Measurements from ENCODE around the gene CLUH. TPM values are rescaled to one million over a fixed set of nuclear protein-coding genes. Genes with fewer than 3 reads are reported as not detected.

The CLUH gene, protein sequence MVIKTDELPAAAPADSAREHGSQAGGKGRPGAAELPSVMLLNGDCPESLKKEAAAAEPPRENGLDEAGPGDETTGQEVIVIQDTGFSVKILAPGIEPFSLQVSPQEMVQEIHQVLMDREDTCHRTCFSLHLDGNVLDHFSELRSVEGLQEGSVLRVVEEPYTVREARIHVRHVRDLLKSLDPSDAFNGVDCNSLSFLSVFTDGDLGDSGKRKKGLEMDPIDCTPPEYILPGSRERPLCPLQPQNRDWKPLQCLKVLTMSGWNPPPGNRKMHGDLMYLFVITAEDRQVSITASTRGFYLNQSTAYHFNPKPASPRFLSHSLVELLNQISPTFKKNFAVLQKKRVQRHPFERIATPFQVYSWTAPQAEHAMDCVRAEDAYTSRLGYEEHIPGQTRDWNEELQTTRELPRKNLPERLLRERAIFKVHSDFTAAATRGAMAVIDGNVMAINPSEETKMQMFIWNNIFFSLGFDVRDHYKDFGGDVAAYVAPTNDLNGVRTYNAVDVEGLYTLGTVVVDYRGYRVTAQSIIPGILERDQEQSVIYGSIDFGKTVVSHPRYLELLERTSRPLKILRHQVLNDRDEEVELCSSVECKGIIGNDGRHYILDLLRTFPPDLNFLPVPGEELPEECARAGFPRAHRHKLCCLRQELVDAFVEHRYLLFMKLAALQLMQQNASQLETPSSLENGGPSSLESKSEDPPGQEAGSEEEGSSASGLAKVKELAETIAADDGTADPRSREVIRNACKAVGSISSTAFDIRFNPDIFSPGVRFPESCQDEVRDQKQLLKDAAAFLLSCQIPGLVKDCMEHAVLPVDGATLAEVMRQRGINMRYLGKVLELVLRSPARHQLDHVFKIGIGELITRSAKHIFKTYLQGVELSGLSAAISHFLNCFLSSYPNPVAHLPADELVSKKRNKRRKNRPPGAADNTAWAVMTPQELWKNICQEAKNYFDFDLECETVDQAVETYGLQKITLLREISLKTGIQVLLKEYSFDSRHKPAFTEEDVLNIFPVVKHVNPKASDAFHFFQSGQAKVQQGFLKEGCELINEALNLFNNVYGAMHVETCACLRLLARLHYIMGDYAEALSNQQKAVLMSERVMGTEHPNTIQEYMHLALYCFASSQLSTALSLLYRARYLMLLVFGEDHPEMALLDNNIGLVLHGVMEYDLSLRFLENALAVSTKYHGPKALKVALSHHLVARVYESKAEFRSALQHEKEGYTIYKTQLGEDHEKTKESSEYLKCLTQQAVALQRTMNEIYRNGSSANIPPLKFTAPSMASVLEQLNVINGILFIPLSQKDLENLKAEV (N-terminal part only)
- total RNA-seq: 101 and 115 TPM in 2 replicates

DNA sequence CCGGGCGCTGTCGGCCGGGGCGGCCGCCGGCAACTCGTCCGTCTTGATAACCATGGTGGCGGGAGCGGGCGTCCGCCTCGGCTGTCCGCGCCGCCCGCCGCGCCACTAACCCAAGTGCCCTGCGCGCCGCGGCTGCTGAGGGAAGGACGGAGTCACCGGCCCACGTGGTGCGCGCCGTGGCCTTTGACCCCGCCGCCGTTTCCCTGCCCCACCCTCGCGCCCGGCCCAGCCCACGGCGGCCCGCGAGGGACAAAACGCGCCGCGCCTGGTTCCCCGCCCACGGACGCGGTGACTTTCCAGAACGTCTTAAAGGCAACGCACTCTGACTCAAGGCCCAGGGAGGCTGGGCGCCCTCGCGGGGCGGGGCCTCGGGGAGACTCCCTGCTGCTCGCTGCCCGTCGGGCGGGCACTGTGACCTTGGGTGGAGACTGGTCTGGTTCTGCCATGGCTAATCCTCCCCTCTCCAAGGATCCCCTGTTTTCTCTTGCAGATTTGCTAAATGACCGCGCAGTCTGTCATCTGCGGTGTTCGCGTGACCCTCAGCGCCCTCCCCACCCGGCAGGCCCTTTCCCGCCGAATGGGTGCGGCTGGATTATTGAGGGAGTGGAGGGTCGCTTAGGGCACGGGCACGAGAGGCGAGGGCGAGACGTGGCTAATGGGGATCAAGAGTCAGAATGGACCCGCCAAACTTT, at the start of gene CLUH:
Gene CLUH, minus strand, starts transcription at position 157 of the 692 bp plus-strand sequence. Its CDS starts 103 bp downstream, at position 54.
- Mint-ChIP-seq H3K4me3 (peak within 1 kb of the TSS; percentile 90), H3K4me1 (peaks cover 37% of the 10 kb centered on the region), H3K9me3 (no peaks in the 10 kb centered on the region), H3K27me3 (no peaks in the 10 kb centered on the region), H3K27ac (peak within 1 kb of the TSS; percentile 83), H3K36me3 (ENCODE audit: low read depth) (peaks cover 1% of the 10 kb centered on the region)
- ChIA-PET POLR2A (interaction anchor here (1.0 kb wide), 1 partner anchor 10 kb away, joined by 5 read pairs; no protein-coding TSS in a partner anchor), CTCF (no interaction called here)
- DNase-seq (peak; percentile 96), ATAC-seq (ENCODE audit: low read depth) (peak; percentile 83)
- intact Hi-C loops (cut with micrococcal nuclease): loop anchor here (1.0 to 10.0 kb wide), 6 partner anchors 113 to 1656 kb away; partner anchors contain the start of genes METTL16, PAFAH1B1 and UBE2G1
- TF ChIP-seq, protein P1, sequence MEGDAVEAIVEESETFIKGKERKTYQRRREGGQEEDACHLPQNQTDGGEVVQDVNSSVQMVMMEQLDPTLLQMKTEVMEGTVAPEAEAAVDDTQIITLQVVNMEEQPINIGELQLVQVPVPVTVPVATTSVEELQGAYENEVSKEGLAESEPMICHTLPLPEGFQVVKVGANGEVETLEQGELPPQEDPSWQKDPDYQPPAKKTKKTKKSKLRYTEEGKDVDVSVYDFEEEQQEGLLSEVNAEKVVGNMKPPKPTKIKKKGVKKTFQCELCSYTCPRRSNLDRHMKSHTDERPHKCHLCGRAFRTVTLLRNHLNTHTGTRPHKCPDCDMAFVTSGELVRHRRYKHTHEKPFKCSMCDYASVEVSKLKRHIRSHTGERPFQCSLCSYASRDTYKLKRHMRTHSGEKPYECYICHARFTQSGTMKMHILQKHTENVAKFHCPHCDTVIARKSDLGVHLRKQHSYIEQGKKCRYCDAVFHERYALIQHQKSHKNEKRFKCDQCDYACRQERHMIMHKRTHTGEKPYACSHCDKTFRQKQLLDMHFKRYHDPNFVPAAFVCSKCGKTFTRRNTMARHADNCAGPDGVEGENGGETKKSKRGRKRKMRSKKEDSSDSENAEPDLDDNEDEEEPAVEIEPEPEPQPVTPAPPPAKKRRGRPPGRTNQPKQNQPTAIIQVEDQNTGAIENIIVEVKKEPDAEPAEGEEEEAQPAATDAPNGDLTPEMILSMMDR (IDR thresholded peaks at IDR 0.05): no peak

DNA sequence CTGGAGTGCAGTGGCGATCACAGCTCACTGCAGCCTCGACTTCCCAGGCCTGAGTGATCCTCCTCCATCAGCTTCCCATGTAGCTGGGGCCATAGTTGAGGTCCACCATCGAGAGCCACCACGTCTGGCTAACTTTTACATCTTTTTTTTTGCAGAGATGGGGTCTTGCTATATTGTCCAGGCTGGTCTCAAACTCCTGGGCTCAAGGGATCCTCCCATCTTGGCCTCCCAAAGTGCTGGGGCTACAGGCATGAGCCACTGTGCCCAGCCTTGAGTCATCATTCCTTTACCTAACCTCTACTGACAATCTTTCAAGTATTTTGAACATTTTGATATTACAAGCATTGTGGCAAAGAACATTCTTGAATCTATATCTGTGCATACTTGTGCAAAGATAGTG, 47.3 kb upstream of the CLUH start:
- ChIA-PET CTCF (no interaction called here), POLR2A (no interaction called here)
- ATAC-seq (ENCODE audit: low read depth) (no peak), DNase-seq (no peak)
- Mint-ChIP-seq H3K4me1 (peaks cover 1% of the 10 kb centered on the region), H3K27ac (no peak overlapping the region), H3K4me3 (no peak overlapping the region), H3K36me3 (ENCODE audit: low read depth) (no peaks in the 10 kb centered on the region), H3K27me3 (peaks cover 38% of the 10 kb centered on the region), H3K9me3 (no peaks in the 10 kb centered on the region)
- intact Hi-C loops (cut with micrococcal nuclease): no loop called here
- TF ChIP-seq, protein P1 (IDR thresholded peaks at IDR 0.05): no peak

DNA sequence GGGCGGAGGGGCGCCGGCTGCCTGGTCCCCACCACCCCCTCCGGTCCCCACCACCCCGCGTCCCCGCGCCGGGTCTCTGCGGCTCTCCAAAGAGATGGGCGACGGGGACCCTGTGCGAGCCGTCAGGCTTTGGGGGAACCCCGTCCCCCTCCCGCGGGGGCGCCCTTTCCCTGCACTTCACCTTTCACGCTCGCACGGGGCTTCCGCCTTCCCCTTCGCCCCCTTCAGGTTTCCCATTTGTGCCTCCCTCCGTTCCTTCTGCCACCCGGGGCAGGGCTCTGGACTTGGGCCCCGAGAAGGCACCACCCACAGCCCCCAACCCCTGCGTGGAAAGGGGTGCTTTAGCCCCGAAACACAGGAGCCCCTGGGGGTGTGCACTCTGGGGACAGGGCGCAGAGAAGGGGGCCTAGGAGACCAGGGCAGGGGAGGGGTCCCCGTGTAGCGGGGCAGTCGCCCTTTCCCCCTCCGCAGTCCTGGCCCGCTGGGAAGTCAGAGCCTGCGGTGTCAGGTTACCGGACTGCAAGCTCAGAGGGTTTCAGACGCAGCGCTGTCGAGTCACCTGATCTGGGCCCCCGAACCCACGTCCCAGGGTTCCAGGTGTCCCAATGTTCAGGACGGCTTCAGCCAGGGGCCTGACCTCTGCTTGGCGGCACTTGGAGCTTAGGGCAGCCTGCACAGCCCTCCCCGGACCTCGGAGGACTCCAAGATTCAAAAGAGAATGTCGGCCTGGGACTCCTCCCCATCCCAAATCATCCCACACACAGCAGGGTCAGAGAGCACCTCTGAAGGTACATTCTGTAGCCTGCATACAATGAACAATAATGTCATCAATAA, 44.5 kb upstream of the CLUH start:
- ChIA-PET POLR2A (no interaction called here), CTCF (no interaction called here)
- no peak for ATAC-seq (ENCODE audit: low read depth)
- TF ChIP-seq, protein P1 (IDR thresholded peaks at IDR 0.05): no peak
- DNase-seq: no peak
- Mint-ChIP-seq H3K4me3 (no peak overlapping the region), H3K9me3 (no peaks in the 10 kb centered on the region), H3K4me1 (peaks cover 1% of the 10 kb centered on the region), H3K27me3 (peaks cover 37% of the 10 kb centered on the region), H3K27ac (no peak overlapping the region), H3K36me3 (ENCODE audit: low read depth) (no peaks in the 10 kb centered on the region)
- intact Hi-C loops (cut with micrococcal nuclease): no loop called here

DNA sequence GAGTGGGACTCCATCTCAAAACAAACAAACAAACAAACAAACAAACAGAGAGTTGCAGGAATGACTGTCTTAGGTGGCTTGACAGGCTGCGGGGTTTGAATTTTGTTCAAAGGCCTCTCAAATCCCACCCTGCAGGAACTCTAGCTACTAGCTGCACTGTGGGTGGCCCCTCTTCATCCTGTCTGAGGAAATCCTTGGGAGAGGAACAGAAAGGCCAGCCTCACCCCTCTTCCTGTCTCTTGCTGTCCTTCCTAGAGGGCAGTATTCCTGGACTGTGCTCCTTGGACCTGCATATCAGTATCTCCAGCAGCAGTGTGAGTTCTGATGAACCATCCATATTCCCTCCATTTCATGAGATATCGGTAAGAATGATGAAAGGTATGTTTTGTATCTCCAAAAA, 39.9 kb upstream of the CLUH start:
- intact Hi-C loops (cut with micrococcal nuclease): no loop called here
- Mint-ChIP-seq H3K9me3 (no peaks in the 10 kb centered on the region), H3K27me3 (peaks cover 36% of the 10 kb centered on the region), H3K4me1 (peaks cover 3% of the 10 kb centered on the region), H3K27ac (no peak overlapping the region), H3K4me3 (no peak overlapping the region), H3K36me3 (ENCODE audit: low read depth) (no peaks in the 10 kb centered on the region)
- no peak for DNase-seq
- ATAC-seq (ENCODE audit: low read depth): no peak
- ChIA-PET CTCF (no interaction called here), POLR2A (no interaction called here)
- TF ChIP-seq, protein P1 (IDR thresholded peaks at IDR 0.05): no peak

Data from activated B cell treated with CpG ODN at 0.5 μM for 24 hours (primary cell).